H4 (cell line): ENCODE results near the gene PLEKHG3. TPM values are rescaled to one million over a fixed set of nuclear protein-coding genes. Genes with fewer than 3 reads are reported as not detected.

Experiments
- DNase-seq: peaks from one replicate; pipeline ENCODE4 v3.0.0-alpha.2; 2015; ENCODE audit warnings: low spot score
- total RNA-seq: library from RNA; depleted of rRNA; stranded (reverse); fragments of >200 nt; shearing (Covaris generic); gene quantifications from 2 replicates; pipeline ENCODE4 v1.2.3, GENCODE V29; 2014

The PLEKHG3 gene
- total RNA-seq, 1 experiment from 2014 or later = 4.6 TPM

GRCh38 chr14:64763801-64764621 lies 59.8 kb downstream of the PLEKHG3 start:
- DNase-seq = peak; percentile 23

- DNase-seq = peak; percentile 55
Measured at GRCh38 chr14:64764641-64765520, 60.7 kb downstream of the PLEKHG3 start.

- DNase-seq = no peak
Measured at GRCh38 chr14:64765740-64766302, 61.6 kb downstream of the PLEKHG3 start.

- no peak for DNase-seq
Measured at GRCh38 chr14:64766430-64767151, 62.4 kb downstream of the PLEKHG3 start.

- DNase-seq = no peak
Measured at GRCh38 chr14:64767215-64767964, 63.2 kb downstream of the PLEKHG3 start.

GRCh38 chr14:64768401-64769095 lies 64.3 kb downstream of the PLEKHG3 start:
- DNase-seq = no peak

- DNase-seq = no peak
Measured at GRCh38 chr14:64769096-64770020, 65.1 kb downstream of the PLEKHG3 start.

GRCh38 chr14:64770751-64771150 lies 66.5 kb downstream of the PLEKHG3 start:
- DNase-seq = no peak

GRCh38 chr14:64771161-64771560 lies 66.9 kb downstream of the PLEKHG3 start:
- DNase-seq = no peak

GRCh38 chr14:64772397-64772950 lies 68.2 kb downstream of the PLEKHG3 start:
- DNase-seq = no peak

GRCh38 chr14:64773046-64773445 lies 68.8 kb downstream of the PLEKHG3 start:
- no peak for DNase-seq

GRCh38 chr14:64773577-64773976 lies 69.4 kb downstream of the PLEKHG3 start:
- no peak for DNase-seq

GRCh38 chr14:64774272-64774671 lies 70.0 kb downstream of the PLEKHG3 start:
- DNase-seq = no peak

- no peak for DNase-seq
Measured at GRCh38 chr14:64775081-64775777, 71.0 kb downstream of the PLEKHG3 start.

- DNase-seq = no peak
Measured at GRCh38 chr14:64777461-64777860, 73.2 kb downstream of the PLEKHG3 start.

- no peak for DNase-seq
Measured at GRCh38 chr14:64778104-64778754, 74.0 kb downstream of the PLEKHG3 start.

GRCh38 chr14:64779472-64779871 lies 75.2 kb downstream of the PLEKHG3 start:
- no peak for DNase-seq

GRCh38 chr14:64782196-64782595 lies 78.0 kb downstream of the PLEKHG3 start:
- no peak for DNase-seq
